HG02610 (cell line): ENCODE results near the gene LRRC53.

ENCODE experiments used
- ATAC-seq: cut with Tn5 transposase; IDR thresholded peaks from one replicate; pipeline ENCODE4 v1.9.1; 2021; ENCODE audit warnings: mild to moderate bottlenecking, moderate library complexity; ENCODE audit not compliant: unreplicated experiment

Gene LRRC53

DNA sequence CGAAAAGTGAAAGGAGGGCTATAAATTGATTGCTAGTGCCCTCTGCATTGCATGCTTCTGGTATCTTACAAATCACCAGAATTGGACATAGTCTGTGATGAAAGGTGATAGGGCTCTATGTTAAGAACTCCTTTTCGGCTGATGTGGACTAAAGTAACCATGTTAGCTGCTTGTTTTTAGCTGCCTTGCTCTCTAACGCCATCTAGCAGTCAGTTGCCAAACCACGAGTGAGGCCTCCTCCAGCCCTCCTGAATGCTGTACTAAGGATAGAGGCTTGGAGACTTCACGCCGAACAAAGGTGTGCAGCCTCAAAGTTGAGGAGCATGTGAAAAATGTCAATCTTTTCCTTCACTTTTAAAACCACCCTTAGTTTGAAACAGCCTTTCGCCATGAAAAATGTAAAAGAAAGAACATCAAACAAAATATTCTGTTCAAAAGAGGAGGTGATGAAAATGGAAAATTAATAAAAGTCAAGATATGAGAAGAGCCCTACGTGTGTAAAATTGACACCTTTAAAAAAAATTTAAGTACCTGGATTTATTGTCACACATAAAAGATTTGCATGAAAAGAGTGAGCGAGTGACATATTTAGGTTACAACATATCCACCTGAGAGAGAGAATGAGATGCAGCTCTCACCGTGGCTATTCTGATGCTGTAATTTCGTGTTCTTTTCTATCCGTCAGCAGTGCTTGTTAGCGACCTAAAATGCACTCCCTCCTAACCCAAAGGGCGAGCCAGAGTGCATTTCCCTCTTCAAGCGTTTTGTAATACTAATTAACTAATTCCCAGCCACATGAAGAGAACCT is 8.1 kb downstream of the LRRC53 start:
- peak; percentile 92 for ATAC-seq

DNA sequence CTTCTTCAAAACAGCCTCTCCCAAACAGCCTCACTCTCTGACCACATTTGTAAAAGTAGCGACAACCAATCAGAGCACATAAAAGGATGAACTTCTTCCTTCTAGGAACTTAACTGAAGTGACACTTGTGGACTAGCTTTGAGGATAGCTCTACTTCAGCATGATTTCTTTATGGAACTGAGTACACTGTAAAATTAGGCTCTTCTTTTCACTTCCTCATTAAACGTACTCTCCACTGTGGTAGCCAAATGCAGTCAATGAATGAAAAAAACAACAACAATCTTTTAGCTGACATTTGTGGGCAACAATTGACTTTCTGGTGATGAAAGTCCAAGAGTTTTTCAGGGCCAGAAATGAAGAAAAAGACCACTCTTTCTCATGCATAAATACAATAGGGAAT is 9.6 kb downstream of the LRRC53 start:
- no peak for ATAC-seq

DNA sequence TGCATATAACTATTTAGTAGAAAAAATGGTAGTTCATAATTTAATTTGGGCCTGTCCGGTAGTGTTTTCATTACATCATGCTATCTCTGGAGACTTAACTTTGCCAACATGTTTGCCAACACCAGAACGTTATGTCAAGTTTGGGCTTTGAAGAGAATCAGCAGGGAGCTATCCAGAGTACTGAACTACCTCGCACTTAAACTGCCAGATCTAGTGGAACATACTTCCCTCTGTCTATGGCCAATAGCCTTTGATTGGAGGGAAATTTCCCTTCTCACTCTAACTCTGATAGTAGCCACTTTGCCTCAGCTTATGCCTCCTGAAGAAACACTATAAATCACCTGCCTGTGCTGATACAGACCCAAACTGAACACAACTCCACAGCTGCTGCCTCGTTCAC is 10.0 kb downstream of the LRRC53 start:
- ATAC-seq, result no peak

DNA sequence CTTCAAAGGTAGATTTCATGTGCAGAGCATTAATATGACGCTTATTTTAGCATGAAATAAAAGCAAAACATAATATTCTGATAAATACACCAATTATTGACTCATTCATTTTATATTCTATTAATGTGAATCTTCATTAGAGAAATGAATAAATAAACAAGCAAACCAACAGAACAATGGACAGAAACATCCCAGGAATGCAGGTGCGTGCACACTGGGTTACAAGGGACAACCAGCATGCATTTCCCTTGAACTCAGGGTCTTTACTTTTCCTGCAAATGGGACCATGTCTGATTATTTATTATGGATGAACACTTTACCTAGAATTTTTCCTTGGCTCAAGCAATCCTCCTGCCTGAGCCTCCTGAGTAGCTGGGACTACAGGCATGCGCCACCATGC is 13.5 kb downstream of the LRRC53 start:
- no peak for ATAC-seq

DNA sequence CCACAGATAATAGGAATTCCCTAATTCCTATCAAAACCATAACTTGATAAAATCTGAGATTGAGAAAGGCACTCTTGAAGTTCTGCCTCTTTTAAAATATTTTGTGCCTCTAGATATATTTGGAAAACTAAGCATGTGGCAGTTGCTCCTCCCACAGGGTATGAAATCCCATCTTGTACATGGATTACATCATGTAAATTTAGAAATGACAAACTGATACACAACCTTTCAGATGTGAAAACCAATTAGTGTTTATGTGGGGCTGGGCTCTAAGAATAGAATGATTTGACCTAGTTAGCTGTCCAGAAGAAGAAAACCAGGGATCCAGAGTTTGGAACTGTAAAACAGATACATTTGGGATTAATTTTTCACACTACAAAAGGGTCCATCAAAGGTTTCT is 15.7 kb downstream of the LRRC53 start:
- ATAC-seq, result no peak

DNA sequence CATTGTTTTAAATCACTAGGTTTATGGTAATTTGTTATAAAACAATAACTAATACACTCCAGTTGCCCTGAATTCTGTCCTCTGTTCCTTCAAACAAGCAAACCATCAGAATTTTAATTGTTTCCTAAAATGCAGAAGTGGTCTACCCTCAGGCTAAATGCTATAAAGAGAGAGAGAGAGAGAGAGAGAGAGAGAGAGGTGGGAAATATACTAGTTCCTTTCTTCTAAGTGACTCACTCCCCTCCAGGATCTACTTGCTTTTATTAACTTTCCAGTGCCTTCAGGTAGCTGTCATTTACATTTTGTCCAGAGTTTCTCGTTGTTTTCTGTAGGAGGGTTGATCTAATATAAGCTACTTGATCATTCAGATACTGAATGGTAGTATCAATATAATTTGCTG is 26.4 kb downstream of the LRRC53 start:
- no peak for ATAC-seq

DNA sequence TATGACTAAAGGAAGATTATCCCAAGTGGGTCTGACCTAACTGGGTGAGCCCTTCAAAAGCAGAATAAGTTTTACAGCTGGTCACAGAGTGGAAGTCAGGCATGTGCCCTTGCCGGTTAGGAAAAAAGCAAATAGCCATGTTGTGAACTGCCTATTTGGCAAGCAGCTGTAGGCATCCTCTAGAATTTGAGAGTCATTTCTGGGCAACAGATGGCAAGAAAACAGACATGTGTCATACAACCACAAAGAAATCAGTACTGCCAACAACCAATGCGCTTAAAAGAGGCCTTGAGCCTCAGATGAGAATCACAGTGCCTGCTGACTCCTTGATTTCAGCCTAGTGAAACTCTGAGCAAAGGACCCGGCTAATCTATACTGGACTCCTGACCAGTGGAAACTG is 26.8 kb downstream of the LRRC53 start:
- ATAC-seq, result no peak

DNA sequence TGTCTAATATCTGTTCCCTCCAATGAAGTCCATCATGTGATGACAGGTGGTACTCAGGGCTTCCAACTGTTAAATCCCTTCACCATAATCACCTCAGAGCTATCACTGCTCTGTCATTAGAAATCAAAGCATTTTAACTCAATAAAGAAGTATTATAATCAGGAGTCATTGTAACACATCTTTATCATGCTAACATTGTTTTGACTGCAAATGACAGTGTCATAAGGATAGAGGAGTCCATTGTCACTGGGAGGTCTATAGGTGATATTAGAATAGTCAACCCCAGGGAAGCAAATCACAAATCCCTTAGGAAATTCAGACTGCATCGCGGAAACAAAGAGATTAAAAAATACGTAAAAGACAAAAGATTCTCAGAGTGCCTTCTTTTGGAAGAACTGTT is 30.8 kb downstream of the LRRC53 start:
- ATAC-seq, result no peak

DNA sequence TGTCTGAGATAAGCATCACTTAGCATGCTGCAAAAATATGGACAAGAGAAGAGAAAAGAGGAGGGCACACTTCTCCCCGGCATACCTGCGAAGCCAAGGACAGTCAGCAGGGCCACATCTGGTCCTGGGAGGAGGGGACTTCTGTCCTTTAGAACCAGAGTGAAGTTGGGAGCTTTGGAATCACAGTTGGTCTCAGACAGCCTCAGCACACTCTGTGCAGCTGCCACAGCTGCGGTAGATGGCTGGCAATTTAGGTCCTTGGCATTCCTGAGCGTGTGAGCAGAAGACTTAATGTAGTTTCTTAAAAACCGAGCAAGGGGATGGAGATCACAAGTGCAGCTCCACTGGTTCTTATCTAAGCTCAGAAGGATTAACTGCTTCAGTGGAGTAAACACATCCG is 32.3 kb downstream of the LRRC53 start:
- ATAC-seq, result no peak

DNA sequence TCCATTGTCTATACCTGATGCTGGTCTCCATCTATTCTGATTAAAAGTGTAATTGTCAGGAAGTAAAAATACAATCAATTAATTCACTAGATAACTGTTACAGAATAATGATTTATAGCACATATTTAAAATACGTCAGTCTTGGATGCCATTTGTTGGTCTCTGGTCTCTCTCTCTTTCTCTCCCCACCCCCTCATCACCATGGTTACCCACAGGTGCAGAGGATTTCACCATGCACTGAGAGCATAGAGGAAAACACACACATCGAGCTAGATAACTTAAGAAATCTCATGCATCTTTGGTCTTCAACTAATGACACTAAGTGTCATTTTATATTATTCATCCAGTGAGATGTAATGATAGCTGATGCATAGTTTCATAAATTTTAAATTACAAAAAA is 33.4 kb downstream of the LRRC53 start:
- ATAC-seq, result no peak

DNA sequence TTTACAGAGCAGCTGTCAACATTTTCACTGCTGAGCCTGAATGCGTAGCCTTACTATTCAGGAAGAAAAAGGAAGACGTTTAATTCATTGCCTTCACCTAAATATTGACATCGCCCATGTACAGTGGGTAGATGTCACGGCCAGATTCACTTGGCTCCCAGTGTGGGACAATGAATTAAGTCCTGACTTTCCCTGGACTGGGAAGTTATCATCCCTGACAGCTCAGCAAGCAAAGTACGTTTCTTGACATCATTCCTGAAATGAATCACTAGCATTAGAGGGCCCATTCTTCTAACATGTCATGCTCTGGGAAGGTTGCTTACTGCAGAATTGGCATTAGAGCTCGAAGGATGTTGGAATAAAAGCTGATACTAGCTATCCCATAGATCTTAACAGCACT is 37.8 kb downstream of the LRRC53 start:
- ATAC-seq, result no peak

DNA sequence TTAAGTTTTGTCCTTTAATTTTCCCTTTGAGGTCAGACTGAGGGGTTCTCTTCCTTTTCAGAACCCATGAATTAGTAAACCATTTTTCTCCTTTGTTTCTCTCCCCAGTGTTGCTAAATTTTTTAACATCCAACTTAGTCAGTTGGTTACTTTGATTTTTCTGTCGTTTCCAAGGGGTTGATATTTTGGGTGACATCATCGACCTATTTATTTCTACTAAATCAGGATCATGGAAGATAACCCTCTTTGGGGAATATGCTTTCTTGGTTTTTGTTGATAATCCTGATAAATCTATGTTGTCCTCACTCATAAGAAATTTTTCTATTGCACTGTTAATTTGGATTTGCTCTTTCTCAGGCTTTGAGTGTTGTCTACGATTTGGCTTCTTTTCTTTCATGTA is 40.9 kb downstream of the LRRC53 start:
- no peak for ATAC-seq

DNA sequence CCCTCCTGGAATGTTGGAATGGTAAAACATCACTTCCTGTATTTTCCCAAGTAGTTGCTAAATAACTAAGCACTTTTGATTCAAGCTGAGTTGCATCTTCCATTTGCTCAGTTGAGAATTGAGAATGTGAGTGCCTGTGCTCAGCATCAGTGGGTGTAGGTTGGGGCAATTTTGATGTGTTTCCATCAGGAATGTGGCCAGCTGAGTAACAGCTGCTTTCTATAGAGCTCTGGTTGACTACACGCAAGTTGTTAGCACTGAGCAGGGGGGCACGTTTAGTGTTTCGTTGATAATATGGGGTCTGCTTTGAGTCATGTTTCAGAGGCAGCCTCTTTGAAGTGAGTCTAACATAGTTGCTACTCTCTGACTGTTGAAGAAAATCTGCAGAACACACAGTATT is 41.5 kb downstream of the LRRC53 start:
- no peak for ATAC-seq

DNA sequence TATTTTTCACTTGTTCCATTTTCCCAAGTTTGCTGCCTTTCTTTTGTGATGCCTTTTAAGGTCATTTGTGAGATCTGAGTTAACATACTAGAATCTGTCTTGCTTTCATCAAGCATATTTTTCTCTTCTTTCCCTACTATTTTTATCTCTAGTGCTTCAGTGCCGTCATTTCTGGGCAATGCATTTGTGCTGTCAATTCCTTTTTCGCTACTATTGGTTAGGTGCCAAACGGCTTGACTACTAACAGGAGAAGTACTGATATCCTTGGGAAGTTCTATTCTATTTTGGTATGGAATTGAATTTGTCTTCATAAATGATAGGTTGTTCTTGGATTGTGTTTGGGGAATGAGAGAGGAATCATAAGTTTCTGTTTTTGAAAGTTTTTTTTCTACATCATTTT is 42.2 kb downstream of the LRRC53 start:
- ATAC-seq, result no peak

DNA sequence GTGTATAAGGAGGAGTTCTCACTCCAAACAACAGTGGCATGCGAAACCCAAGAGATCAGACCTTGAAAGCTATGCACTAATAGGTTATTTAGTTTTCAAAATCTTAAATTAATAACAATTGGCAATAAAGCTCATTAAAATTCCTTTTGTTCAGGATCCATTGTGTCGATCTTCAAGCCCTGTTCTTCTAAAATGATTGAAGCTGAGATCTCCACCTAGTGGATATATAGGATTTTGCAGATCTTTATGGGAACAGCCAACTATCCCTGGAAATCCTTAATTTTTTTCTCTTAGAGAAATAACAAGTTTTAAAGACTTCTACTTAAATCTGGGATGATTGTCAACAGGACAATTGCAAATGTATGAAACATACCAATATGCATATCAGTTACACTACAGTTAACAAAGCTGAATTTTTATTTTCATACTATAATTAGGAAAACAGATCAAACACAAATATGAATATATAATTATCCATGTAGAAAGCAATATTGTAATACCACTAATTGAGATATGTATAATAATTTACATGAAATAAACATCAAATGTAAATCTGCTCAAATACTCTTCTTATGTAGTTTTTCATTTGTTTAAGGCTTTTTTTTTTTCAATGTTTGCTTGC is 43.3 kb downstream of the LRRC53 start:
- ATAC-seq, result peak; percentile 61

DNA sequence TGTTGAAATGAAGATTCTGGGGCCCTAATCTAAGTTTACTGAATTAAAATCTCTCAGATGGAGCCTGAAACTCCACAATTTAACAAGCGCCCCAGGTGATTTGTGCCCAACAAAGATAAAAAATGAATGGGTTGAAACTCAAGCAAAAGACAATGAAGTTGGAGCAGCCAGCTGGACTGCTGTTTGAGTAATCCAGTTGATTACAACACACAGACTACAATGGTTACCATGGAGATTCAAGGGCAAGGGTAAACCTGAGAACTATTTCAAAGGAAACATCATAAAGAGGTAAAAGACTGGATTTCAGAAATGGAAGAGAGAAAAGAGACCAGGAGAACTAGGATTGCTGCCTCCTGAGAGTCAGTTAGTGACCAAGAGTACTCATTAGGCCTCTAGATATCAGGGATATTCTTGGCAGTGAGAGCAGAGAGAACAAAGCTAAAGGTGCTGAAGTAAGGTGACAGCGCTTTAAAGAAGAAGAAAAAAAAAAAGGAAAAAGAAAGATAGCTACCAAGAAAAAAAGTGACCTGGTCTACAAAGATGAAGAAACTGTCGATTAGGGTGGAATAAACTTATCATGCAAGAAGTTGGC is 44.5 kb downstream of the LRRC53 start:
- ATAC-seq, result no peak

DNA sequence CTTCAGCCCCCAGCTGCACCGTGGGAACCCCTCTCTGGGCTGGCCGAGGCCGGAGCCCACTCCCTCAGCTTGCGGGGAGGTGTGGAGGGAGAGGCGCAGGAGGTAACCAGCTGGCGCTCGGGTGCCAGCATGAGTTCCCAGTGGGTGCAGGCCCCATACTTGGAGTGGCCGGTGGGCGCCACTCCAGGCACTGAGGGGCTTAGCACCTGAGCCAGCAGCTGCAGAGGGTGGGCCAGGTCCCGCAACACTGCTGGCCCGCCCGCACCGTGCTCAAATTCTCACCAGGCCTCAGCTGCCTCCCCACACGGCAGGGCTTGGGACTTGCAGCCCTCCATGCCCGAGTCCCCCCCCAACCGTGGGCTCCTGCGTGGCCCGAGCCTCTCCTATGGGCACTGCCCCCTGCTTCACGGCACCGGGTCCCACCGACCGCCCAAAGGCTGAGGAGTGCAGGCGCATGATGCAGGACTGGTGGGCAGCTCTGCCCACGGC is 47.2 kb downstream of the LRRC53 start:
- ATAC-seq, result no peak

DNA sequence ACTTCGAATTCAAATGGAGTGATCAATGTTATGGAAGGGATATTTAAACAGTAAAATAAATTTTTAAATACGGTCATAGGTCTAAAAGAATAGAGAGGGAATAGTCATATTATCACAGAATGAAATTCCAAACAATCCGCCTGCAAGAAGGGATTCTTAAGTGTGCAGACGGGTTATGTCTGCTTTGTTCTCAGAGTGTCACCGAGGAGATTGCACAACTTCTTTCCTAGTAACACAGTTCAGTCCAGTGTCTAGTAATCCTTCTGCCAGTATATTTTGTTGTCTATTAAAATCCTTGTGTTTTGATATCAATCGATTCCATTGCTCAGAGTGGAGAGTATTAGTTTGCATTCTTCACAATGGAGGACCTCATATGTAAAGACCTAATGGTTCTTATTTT is 48.4 kb downstream of the LRRC53 start:
- ATAC-seq, result no peak

DNA sequence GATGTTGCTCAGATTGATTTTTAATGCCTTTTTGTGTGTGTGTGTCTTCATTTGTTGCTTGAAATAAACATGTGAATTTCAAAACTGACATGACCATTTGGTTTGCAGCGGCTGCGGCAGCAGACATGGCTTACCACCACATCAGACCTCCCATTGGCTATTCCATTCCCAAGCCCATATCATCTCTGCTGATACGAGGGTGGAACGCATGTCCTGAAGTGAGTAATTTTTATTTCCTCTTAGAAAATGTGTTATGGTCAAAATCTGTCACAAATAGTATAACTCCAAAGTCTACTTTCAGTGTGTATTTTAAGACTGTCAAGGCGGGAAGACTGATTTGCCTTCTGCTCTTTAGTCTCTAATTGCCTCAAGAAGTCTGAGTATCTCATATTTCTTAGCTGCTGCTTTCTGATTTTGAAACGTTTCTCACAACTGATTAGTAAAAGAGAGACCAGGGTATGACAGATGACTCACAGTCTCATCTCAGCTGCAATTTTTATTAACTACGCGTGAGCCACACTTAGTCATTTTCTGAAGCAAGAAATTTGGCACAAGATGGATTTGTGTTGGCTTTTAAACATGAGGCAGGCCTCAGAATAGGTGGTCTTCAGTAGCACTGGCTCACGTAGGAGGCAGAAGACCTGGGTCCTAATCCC is 49.0 kb downstream of the LRRC53 start:
- peak; percentile 96 for ATAC-seq

DNA sequence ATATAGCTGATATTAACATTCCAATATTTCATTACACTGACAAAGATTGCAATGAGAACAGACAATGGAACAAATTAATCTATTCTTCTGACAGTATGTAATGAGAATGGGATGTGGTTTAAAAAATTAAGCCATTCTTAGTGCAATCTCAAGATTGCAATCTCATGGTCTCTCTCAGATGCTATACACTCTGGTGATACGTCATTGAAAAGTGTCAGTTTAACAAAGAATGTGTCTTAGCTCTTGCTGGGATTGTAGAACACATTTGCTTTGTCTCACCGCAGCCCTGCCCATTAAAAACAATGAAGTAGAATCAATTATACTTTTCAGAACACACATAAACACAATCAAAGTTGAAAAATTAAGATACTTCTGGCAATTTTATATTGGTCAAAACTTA is 55.2 kb downstream of the LRRC53 start:
- no peak for ATAC-seq

DNA sequence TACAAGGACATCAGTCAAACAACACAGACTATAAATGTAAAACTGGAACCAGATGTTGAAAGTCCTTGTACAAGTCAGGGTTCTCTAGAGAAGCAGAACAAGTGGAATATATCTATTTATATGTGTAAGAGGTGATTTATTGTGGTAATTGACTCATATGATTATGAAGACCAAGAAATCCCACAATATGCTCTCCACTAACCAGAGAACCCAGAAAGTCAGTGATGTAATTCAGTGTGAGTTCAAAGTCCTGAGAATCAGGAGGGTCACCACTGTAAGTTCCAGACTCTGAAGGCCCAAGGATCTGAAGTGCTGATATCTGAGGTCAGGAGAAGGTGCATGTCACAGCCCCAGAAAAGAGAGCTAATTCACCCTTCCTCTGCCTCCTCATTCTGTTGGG is 57.0 kb downstream of the LRRC53 start:
- no peak for ATAC-seq

DNA sequence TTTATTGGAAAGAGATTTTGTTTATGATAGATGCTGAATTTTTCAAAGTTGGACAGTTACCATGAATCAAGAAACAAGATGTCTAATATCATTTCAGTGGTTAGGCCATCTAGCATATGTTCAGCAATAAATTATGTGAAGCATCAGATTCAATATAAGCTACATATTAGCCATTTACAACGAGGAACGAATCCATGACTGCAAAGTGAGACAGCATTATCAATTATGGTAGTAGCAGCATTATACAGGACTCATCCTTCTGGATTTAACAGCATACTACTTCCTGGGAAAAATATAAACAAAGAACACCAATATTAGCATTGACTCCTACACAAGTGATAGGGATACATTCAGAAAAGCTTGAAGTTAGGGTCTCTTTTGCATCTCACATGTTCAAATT is 59.1 kb downstream of the LRRC53 start:
- ATAC-seq, result no peak
